HL-60 (cell line): Measurements from ENCODE around the gene NUP210.

Experiments
- CTCF ChIP-seq: IDR thresholded peaks from one replicate; pipeline ENCODE4 v1.5.1; 2011; ENCODE audit warnings: low read length, control low read depth, inconsistent platforms; ENCODE audit not compliant: insufficient read depth
- GABPA ChIP-seq: IDR thresholded peaks from 2 replicates; pipeline ENCODE4 v1.6.1; 2012; ENCODE audit warnings: low read depth
- POLR2AphosphoS5 ChIP-seq: IDR thresholded peaks from 2 replicates; pipeline ENCODE4 v1.6.1; 2012; ENCODE audit warnings: low read depth
- REST ChIP-seq: IDR thresholded peaks from 2 replicates; pipeline ENCODE4 v1.6.1; 2012; ENCODE audit warnings: low read depth; ENCODE audit not compliant: insufficient replicate concordance
- SPI1 ChIP-seq: IDR thresholded peaks from 2 replicates; pipeline ENCODE4 v1.6.1; 2012; ENCODE audit warnings: low read depth, mild to moderate bottlenecking, borderline replicate concordance

GRCh38 chr3:13280811-13281506, 139.2 kb downstream of the NUP210 start:
- TF ChIP-seq SPI1 (no peak), REST (no peak), POLR2AphosphoS5 (no peak), CTCF (no peak), GABPA (no peak)
